ENCODE results near the gene THPO. TPM values are rescaled to one million over a fixed set of nuclear protein-coding genes. Genes with fewer than 3 reads are reported as not detected.

The THPO gene
- polyA plus RNA-seq, 1 donor from 2014 or later: 0.59 TPM

DNA sequence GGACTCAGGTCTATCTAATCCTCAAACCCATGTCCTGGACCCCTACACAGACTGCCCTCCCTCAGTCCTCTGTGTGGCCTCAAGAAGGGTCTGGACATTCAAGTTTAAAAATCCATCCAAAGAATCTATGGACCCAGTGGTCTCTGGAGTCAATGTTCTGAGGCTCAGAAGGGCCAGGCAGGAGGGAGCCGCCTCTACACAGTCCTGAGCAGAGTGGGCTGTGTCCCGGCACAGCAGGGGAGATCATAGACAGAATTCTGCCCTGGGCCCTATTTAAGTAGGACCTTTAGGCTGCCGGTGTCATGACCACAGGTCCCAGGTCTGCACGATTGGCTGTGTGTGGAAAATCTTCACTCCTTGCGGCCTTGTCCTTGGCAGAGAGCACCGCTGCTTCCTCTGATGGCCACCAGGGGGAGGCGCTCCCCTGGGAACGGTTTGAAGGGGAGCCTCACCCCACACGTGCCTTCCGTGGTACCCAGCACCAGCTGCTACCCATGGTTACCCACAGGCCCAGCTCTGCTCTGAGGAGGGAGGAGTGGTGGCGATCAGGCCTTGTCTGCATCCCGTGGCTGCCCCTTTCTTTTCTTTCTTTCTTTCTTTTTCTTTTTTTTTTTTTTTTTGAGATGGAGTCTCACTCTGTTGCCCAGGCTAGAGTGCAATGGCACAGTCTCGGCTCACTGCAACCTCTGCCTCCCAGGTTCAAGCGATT lies 39.8 kb upstream of the THPO start:
- no peaks in the 10 kb centered on the region for H4K20me1 ChIP-seq (ENCODE audit: insufficient read depth)
- no peak overlapping the region for H3K9ac ChIP-seq (ENCODE audit: low read length)
- no peak overlapping the region for H3K4me2 ChIP-seq (ENCODE audit: low read length)
- H3K27ac ChIP-seq (ENCODE audit: low read length): no peak overlapping the region
- no peaks in the 10 kb centered on the region for H3F3A ChIP-seq (ENCODE audit: insufficient read depth, low read length, poor library complexity, severe bottlenecking)
- H2AFZ ChIP-seq (ENCODE audit: low read depth, low read length): no peak overlapping the region
- peak; percentile 42 for TF ChIP-seq CTCF (IDR thresholded peaks at IDR 0.05; ENCODE audit: poor library complexity, severe bottlenecking)
- no peak for TF ChIP-seq EZH2 (IDR thresholded peaks at IDR 0.05; ENCODE audit: borderline replicate concordance, insufficient read depth, low read length, poor library complexity, severe bottlenecking)
- no peaks in the 10 kb centered on the region for H3K27me3 ChIP-seq (ENCODE audit: insufficient read depth, low read depth, low read length)
- H3K9me2 ChIP-seq (ENCODE audit: insufficient read depth, low read length): no peaks in the 10 kb centered on the region
- H3K36me3 ChIP-seq (ENCODE audit: insufficient read depth, low read length): no peaks in the 10 kb centered on the region
- no peaks in the 10 kb centered on the region for H3K9me3 ChIP-seq (ENCODE audit: low read length)
- no peak overlapping the region for H3K4me3 ChIP-seq (ENCODE audit: low read length)
- no peaks in the 10 kb centered on the region for H3K79me2 ChIP-seq (replicated peaks; ENCODE audit: insufficient read depth, low read length)

DNA sequence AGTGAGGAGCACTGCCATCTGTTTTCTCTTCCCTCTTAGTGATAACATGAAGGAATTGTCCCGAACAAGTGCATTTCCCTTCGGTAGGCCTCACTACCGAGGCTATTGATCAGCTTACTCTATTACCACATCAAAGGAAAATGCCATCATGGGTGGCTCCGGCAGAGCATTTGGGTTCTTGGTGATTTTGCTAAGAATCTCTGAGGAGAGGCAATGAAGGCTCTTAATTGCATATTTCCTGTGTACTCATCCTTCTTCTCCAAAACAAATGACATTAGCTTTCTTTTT lies 37.1 kb upstream of the THPO start:
- TF ChIP-seq EZH2 (IDR thresholded peaks at IDR 0.05; ENCODE audit: borderline replicate concordance, insufficient read depth, low read length, poor library complexity, severe bottlenecking) (no peak), POLR2AphosphoS5 (IDR thresholded peaks at IDR 0.05) (no peak), EP300 (conservative IDR thresholded peaks at IDR 0.05; ENCODE audit: poor library complexity, severe bottlenecking) (no peak), RAD21 (conservative IDR thresholded peaks at IDR 0.05) (no peak), SMC3 (conservative IDR thresholded peaks at IDR 0.05; ENCODE audit: poor library complexity) (no peak), CTCF (IDR thresholded peaks at IDR 0.05; ENCODE audit: poor library complexity, severe bottlenecking) (no peak), TAF1 (IDR thresholded peaks at IDR 0.05; ENCODE audit: low read depth) (no peak)
- TF ChIP-seq, protein P1, sequence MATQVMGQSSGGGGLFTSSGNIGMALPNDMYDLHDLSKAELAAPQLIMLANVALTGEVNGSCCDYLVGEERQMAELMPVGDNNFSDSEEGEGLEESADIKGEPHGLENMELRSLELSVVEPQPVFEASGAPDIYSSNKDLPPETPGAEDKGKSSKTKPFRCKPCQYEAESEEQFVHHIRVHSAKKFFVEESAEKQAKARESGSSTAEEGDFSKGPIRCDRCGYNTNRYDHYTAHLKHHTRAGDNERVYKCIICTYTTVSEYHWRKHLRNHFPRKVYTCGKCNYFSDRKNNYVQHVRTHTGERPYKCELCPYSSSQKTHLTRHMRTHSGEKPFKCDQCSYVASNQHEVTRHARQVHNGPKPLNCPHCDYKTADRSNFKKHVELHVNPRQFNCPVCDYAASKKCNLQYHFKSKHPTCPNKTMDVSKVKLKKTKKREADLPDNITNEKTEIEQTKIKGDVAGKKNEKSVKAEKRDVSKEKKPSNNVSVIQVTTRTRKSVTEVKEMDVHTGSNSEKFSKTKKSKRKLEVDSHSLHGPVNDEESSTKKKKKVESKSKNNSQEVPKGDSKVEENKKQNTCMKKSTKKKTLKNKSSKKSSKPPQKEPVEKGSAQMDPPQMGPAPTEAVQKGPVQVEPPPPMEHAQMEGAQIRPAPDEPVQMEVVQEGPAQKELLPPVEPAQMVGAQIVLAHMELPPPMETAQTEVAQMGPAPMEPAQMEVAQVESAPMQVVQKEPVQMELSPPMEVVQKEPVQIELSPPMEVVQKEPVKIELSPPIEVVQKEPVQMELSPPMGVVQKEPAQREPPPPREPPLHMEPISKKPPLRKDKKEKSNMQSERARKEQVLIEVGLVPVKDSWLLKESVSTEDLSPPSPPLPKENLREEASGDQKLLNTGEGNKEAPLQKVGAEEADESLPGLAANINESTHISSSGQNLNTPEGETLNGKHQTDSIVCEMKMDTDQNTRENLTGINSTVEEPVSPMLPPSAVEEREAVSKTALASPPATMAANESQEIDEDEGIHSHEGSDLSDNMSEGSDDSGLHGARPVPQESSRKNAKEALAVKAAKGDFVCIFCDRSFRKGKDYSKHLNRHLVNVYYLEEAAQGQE (IDR thresholded peaks at IDR 0.05; ENCODE audit: borderline replicate concordance): no peak
- no peaks in the 10 kb centered on the region for H3K36me3 ChIP-seq (ENCODE audit: insufficient read depth, low read length)
- no peak overlapping the region for H3K4me2 ChIP-seq (ENCODE audit: low read length)
- H3K27me3 ChIP-seq (ENCODE audit: insufficient read depth, low read depth, low read length): no peaks in the 10 kb centered on the region
- no peaks in the 10 kb centered on the region for H3K79me2 ChIP-seq (replicated peaks; ENCODE audit: insufficient read depth, low read length)
- no peaks in the 10 kb centered on the region for H3K9me3 ChIP-seq (ENCODE audit: low read length)
- H3K9ac ChIP-seq (ENCODE audit: low read length): no peak overlapping the region
- no peak overlapping the region for H3K27ac ChIP-seq (ENCODE audit: low read length)
- H4K20me1 ChIP-seq (ENCODE audit: insufficient read depth): no peaks in the 10 kb centered on the region
- H3K9me2 ChIP-seq (ENCODE audit: insufficient read depth, low read length): no peaks in the 10 kb centered on the region
- no peaks in the 10 kb centered on the region for H3F3A ChIP-seq (ENCODE audit: insufficient read depth, low read length, poor library complexity, severe bottlenecking)
- no peak overlapping the region for H3K4me3 ChIP-seq (ENCODE audit: low read length)
- H2AFZ ChIP-seq (ENCODE audit: low read depth, low read length): no peak overlapping the region
